Astrocyte of the hippocampus (primary cell): Measurements from ENCODE around the gene RNF14.
"Not testable (repeated sequence)": the region's sequence is repeated elsewhere in the genome, so short reads cannot be mapped to it uniquely, and the experiment has no call there.

Source experiments
- DNase-seq: peaks from one replicate; pipeline ENCODE4 v3.0.0; 2011; ENCODE audit warnings: low read depth, low spot score

RNF14 gene

DNA sequence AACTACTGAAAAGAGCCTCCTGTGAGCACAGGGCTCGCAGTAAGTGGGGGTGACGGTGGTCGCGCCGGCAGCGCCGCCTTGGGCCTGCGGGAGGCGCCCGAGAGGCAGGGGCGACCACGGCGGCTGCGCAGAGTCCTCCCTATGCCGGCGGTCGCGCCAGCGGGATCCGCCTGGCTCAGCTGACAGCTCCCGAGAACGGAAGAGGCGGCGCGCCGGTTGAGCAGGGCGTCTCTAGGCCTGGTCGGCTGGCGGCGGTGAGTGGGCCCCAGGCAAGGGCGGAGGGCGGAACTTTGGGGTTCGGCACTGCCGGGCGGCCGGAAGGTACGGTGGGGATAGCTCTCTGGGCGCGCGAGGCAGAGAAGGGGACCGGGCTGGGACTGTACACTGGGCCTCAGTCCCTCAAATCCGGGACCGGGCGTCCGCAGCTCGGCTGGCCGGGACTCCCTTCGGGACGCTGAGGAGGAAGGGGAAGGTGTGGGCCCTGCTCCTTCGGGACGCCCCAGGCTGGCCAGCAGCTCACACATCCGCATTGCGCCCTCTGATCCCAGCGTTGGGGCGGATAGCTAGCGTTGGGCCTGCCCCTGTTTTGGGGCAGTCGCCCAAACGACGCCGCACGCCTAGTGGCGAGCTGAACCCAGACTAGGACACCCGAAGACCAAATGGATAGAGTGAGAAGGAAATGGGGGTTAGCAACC, at the start of gene RNF14:
RNF14 (plus strand) TSS at position 192 of the 695 bp plus-strand sequence. CDS start 4,484 bp downstream, outside the sequence.
- DNase-seq, result peak; percentile 98

GRCh38 chr5:141919218-141920119, 49.4 kb upstream of the RNF14 start:
- DNase-seq, result no peak

DNA sequence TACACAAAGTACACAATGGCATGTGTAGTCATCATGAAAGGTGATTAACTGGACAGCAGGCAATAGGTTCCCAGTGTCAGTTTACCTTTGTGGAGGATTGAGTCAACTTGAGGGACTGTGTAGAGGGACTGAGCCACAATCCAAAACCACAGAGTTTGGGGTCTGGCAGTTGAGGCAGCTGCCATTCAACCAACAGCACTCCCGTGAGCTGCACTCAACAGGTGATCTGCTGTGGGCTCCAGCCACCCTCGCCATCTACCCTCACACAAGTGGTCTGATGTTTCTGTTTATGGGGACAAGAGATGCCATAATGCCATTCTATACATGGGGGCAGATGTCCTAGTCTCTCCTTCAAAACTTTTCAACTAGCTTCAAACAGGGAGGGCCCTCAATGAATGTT, 48.1 kb upstream of the RNF14 start:
- DNase-seq, result no peak

DNA sequence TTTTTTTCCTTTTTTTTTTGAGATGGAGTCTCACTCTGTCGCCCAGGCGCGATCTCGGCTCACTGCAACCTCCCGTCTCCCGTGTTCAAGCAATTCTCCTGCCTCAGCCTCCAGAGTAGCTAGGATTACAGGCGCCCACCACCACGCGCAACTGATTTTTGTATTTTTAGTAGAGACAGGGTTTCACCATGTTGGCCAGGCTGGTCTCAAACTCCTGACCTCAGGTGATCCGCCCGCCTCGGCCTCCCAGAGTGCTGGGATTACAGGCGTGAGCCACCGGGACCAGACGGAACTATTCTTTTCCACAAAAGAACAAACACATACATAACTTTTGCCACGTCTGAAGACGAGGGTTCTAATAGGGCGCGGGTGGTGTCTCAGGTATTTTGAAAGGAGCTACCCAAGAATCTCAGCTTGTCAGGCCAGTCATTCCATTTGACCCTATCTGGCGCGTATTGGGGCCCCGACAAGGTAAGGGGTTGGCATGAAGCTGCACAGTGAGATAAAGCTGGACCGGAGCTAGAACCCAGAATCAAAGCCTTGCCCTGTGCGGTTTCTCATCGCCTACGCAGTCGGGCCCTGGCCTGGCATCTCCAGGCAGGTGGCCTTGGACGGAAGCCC, 46.0 kb upstream of the RNF14 start:
- not testable (repeated sequence) for DNase-seq

DNA sequence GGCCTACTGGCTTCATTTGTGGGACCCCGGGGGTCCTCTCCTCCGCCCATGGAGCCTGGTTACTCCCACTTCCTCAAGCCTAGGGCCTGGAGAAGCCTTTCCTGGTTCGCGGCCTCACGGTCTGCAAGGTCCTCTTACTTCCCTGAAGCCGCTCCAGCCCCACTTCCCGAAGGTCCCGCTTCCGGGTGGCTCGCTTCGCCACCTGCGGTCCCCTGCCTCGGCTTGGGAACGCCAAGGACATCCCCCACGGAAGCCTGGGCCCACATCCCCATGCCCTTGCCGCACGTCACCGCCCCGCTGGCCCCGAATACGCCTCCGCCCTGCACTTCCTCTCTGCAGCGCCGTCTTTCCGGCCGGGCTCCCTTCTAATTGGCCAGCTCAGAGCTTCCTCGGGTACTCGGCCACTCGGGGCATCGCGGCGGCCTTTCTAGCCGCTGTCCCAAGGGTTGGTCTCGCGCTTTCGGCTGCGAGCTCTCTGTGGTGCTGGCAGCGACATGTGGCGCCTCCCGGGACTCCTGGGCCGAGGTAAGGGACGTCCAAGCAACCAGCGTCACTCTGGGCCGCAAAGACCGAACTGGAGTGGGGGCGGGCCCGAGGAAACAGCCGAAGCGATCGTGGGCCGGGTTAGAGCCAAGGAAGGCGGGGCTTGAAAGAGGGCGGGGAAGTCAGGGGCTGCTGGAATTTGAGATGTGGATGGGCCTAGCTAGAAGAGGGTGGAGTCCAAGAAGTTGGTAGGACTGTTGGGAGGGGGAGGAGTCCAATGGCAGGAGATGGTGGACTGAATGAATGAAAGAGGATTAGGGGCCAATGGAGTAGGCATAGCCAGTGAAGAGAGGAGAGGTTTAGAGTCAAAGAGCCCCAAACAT, 45.2 kb upstream of the RNF14 start, which contains the start of gene DELE1:
DELE1 (plus strand) TSS at position 424 of the 866 bp plus-strand sequence; CDS start at position 495, 71 bp downstream.
- DNase-seq, result peak; percentile 96

- no peak for DNase-seq
Measured at GRCh38 chr5:141926434-141926833, 42.5 kb upstream of the RNF14 start.

GRCh38 chr5:141928051-141928450, 40.9 kb upstream of the RNF14 start:
- no peak for DNase-seq

DNA sequence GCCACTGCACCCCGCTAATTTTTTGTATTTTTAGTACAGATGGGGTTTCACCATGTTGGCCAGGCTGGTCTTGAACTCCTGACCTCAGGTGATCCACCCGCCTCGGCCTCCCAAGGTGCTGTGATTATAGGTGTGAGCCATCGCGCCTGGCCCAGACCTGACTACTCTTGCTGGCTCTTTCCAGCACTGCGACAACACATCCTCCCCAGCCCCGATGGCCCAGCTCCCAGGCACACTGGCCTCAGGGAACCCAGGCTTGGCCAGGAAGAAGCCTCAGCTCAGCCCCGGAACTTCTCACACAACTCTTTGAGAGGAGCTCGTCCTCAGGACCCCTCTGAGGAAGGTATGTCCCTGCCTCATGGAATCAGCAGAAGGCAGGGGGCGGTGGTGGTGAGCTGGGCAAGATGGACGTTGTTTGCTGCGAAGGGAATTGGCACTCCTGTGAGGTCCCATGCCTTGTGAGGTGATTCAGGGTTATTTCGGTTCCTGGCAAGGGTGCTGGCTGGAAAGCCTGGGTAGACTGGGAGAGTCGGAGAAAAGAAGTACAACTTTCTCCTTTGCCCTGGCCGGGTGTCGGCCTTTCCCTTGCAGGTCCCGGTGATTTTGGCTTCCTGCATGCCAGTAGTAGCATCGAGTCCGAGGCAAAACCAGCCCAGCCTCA, 39.4 kb upstream of the RNF14 start:
- no peak for DNase-seq

- DNase-seq, result no peak
Measured at GRCh38 chr5:141931694-141932093, 37.2 kb upstream of the RNF14 start.

DNA sequence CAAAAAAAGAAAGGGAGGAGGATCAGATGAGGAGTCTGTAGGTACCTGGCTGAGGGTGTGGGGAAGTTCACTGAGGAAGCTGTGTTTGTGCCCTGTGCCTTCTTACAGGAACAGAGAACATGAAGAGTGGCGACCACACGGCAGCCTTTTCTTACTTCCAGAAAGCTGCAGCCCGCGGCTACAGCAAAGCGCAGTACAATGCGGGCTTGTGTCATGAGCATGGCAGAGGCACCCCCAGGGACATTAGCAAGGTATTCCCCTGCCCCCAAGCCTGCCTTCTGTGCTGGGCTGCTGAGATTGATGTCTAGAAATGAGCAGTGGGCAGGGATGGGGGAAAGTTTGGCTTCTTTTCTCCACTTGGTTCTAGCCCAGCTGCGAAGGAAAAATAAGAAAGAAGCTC, 35.8 kb upstream of the RNF14 start:
- no peak for DNase-seq

- peak; percentile 56 for DNase-seq
Measured at GRCh38 chr5:141934099-141934844, 34.6 kb upstream of the RNF14 start.

DNA sequence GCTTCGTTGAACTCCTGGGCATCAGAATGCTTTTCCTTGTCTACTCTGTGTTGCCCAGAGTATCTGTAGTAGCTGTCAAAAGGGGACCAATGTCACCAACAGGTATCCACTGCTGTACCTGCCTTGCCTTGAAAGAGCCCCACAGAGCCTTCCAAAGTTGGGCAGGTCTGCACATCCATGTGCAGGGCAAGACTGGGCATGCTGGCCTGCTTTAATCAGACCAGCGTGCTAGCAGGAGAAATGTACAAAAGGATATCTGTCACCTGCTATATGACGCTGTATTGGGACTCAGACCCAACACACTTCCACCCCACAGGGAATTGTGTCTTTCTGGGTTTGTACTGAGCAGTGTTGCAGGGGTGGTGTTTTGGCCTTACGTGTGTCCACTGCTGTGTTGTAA, 33.4 kb upstream of the RNF14 start:
- DNase-seq, result no peak

GRCh38 chr5:141940695-141941271, 28.1 kb upstream of the RNF14 start:
- peak; percentile 84 for DNase-seq

DNA sequence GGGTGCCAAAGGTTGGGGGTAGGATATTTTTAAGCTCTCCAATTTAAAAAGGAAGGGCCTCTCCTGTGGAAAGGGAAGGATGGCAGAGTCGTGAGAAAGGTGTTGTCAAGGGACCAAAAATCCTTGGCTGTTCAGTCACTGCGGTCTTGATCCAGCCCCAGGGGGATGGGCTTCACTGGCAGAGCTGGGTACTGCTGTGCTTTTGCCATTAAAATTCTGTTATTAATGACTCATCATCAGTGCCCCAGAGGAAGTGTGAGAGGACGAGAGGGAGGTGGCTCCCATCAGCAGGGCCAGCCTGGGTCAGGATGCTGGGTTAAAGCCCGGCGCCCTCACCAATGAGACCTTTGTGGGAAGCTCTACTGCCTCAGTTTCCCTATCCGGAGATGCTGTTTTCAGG, 27.6 kb upstream of the RNF14 start:
- peak; percentile 69 for DNase-seq

- no peak for DNase-seq
Measured at GRCh38 chr5:141941779-141942178, 27.1 kb upstream of the RNF14 start.

DNA sequence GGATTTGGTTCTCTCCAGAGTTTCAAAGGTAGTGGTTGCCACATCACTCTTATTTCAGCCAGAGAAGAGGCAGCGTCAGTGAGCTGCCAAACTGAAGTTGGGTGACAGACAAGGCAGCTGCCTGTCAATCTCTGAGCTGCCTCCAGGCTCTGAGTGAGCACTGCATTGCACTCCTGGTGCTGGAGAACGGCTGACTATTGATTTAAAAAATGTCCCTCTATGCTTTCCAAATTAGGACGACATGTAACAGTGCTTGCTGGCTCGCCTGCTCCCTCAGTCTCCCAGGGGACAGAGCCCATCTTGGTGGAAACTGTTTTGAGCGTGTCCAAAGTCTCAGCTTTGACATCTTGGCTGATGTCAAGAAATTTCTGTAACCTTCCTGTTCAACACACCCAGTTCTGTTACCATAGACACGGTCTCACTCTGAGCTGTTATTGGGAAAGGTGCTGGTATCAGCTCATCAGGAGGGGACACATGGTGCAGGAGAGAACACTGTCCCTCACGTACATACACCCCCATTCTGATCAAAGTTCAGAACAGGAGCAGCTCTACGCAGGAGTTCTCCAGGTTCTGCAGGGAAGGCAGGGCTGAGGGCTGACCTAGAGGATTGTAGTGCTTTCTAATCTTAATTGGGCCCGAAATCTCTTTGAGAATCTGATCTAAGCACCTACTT, 26.6 kb upstream of the RNF14 start:
- DNase-seq, result no peak

GRCh38 chr5:141944076-141944475, 24.8 kb upstream of the RNF14 start:
- no peak for DNase-seq

DNA sequence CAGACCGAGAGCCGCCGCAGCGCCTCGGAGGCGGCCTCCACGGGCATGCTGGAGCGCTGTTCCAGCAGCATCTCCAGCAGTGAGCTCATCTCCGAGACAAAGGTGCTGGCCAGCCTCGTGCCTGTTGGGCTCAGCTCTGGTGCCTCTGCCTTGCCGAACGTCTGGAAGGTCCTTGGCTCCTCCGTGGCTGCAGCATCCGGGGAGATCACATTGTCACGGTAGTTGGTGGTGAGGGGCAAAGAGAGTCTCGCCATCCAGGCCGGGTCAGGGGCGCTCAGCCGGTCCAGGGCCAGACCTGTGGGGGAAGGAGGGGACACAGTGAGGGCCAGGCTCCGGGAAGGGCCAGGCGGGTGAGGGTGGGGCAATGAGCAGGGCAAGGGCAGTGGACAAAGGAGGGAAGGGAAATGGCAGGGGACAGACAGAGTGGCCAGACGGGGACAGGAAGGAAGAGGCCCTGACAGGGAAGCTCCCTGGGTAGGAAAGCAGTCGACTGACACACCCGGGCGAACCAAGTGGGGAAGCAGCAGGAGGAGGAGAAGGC, 23.3 kb upstream of the RNF14 start:
- peak; percentile 46 for DNase-seq

DNA sequence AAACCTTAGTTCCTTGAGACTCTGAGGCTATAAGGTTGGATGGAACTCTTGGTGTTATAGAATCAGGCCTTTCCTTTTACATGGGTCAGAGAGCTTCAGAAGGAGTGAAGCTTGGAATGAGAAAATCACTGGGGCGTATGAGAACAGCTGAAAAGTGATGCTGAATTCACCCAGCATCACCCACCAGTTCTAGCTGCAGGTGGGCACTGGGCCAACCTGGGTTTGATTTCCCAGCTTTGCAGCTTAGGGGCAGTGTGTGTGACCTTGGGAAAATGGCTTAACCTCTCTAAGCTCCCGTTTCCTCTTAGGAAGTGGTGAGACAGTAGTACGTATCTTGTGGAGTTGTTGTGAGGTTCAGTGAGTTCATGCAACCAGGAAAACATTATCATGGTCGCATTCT, 21.6 kb upstream of the RNF14 start:
- DNase-seq, result no peak
